GM19397 (cell line): Measurements from ENCODE around the gene HAS3.
A peak's percentile ranks its signal among the peaks of the same experiment; 100 is the strongest.
"Not testable (repeated sequence)": the region's sequence is repeated elsewhere in the genome, so short reads cannot be mapped to it uniquely, and the experiment has no call there.

ENCODE experiments used
- ATAC-seq: cut with Tn5 transposase; IDR thresholded peaks from one replicate; pipeline ENCODE4 v1.9.1; 2021; ENCODE audit warnings: mild to moderate bottlenecking, moderate library complexity; ENCODE audit not compliant: unreplicated experiment

Gene HAS3

GRCh38 chr16:69115837-69116236 lies 10.4 kb downstream of the HAS3 start:
- no peak for ATAC-seq

GRCh38 chr16:69116256-69116875 lies 10.9 kb downstream of the HAS3 start:
- ATAC-seq, result no peak

DNA sequence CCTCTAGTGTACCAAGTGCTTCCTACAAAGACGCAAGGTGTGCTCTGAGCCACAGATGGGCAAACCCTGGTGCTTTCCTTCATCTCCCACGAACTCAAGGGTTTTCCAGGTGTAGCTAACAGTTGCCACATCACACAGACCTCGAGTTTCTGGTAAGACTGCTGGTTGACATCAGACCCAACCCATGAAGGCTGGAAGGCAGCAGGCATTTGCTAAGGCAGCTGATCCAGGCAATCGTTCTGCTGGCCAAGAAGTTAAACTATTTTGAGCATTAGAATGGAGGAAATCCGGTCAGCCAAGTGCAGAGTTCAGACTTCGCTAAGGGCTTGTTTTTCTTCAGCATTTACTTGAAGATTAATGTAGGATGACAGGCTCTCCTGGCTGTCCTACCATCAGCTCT lies 11.5 kb downstream of the HAS3 start:
- no peak for ATAC-seq

DNA sequence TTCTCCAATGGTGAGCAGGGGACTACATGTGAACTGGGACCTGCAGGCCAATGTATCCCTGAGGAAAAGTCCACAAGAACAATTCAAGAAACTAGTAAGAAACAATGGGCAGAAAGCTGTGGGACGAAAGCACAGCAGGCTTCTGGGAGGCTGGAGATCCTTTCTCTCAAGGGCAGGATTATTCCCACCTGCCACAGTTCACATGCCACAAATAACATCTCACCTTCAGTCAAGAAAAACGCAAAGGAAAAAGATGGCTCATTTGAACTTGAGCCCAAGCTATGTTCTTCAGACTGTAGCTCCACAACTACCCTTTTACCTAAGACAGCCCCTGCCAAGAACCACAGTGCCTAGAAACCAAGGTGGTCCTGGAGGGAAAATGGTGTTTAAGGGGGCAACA lies 13.0 kb downstream of the HAS3 start:
- ATAC-seq, result no peak

- no peak for ATAC-seq
Measured at GRCh38 chr16:69118994-69119393, 13.5 kb downstream of the HAS3 start.

GRCh38 chr16:69119536-69119935 lies 14.1 kb downstream of the HAS3 start:
- no peak for ATAC-seq

- ATAC-seq, result no peak
Measured at GRCh38 chr16:69120096-69120664, 14.7 kb downstream of the HAS3 start.

- ATAC-seq, result no peak
Measured at GRCh38 chr16:69123910-69124309, 18.5 kb downstream of the HAS3 start.

- not testable (repeated sequence) for ATAC-seq
Measured at GRCh38 chr16:69124406-69124805, 19.0 kb downstream of the HAS3 start.

DNA sequence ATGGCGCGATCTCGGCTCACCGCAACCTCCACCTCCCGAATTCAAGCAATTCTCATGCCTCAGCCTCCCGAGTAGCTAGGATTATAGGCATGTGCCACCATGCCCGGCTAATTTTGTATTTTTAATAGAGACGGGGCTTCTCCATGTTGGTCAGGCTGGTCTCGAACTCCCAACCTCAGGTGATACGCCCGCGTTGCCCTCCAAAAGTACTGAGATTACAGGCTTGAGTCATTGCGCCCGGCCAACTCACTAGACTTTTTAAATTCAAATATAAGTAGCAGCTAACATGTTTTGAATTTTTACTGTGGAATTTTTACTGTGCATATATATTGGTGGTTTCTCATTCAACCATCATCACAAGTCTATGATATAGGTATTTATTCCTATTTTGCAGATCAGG lies 19.5 kb downstream of the HAS3 start:
- not testable (repeated sequence) for ATAC-seq

DNA sequence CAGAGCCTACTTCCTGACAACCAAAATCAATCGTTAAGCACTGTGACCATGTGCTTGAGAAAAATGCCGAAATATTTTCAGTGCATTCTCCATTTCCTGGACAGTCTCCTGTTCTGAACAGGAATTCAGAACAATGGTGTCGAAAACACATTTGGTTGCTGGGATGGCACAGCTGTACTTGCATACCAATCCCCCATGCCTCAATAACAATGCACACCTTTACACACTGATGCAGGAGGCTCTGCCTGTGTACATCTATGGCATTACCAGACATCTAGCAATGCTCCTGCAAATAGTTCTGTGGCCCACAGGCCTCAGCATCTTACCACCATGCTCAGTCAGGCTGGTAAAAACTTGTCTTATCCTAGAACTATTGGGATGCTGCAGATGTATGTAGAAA lies 20.8 kb downstream of the HAS3 start:
- ATAC-seq, result no peak

- ATAC-seq, result not testable (repeated sequence)
Measured at GRCh38 chr16:69126801-69127200, 21.3 kb downstream of the HAS3 start.

GRCh38 chr16:69127966-69128510 lies 22.6 kb downstream of the HAS3 start:
- no peak for ATAC-seq

GRCh38 chr16:69130461-69130860 lies 25.0 kb downstream of the HAS3 start:
- ATAC-seq, result no peak

GRCh38 chr16:69131167-69131838 lies 25.9 kb downstream of the HAS3 start:
- ATAC-seq, result no peak

- ATAC-seq, result peak; percentile 62
Measured at GRCh38 chr16:69131839-69132423, 26.5 kb downstream of the HAS3 start.

DNA sequence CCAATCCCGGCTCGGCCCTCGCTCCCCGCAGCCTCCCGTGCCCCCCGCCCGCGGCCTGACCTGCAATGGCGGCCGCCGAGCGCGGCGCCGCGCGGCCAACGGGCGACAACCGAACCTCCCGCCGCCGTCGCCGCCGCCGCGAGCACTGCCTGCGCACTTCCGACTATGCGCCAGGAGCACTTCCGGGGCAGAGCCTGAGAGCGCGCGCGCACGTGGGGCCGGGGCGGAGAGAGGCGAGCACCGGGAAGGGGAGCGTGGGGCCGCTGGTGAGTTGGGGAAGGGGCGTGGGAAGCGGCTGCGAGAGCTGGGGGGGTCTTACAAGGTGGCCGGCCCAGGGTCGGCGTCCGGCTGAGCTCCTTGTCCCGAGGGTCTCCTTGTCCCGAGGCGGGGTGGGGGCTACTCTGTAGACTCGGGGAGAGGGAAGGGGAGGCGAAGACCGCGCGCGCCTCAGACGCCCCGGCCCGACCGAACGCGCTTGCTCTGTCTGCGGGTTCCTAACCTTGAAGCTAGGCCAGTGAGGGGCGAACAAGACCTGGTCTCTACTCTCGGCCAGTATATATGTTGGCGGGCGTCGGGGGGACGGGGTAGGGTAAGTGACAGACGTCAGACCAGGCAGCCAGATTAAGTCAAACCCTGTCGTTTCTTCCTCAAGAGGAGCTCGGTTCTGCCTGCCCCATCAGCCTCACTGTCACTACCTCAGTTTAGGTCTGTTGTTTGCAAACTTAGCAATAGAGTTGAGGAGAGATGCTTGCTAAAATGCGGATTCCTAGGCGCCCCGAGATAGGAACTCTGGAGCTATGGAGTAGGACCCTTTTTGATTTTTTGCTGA lies 27.2 kb downstream of the HAS3 start, which contains the start of the genes CHTF8 and UTP4:
Gene CHTF8, minus strand, starts transcription at position 165 of the 829 bp plus-strand sequence. CDS start 11,130 bp downstream, outside the sequence.
Gene UTP4, plus strand, starts transcription at position 226 of the 829 bp plus-strand sequence. CDS start 811 bp downstream, outside the sequence.
- ATAC-seq, result peak; percentile 94

DNA sequence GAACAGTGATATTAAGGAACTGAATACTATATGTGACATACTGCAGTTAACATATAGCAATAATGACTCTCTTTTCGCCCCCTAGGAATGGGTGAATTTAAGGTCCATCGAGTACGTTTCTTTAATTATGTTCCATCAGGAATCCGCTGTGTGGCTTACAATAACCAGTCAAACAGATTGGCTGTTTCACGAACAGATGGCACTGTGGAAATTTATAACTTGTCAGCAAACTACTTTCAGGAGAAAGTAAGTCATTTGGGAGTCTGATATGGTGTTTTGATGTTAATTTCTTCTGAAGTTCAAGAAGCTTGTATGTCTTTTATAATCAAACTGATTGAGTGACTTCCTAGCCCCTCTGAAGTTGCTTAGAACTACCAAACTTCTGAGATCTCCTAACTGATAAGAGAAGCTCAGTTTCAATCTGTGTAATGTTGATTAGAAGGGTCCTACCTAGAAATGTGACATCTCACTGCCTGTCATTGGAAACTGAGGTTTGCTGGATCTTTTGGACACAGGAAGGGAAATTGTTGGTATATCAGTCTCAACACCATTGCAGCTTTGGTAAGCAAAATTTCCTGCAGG lies 28.0 kb downstream of the HAS3 start:
- no peak for ATAC-seq

DNA sequence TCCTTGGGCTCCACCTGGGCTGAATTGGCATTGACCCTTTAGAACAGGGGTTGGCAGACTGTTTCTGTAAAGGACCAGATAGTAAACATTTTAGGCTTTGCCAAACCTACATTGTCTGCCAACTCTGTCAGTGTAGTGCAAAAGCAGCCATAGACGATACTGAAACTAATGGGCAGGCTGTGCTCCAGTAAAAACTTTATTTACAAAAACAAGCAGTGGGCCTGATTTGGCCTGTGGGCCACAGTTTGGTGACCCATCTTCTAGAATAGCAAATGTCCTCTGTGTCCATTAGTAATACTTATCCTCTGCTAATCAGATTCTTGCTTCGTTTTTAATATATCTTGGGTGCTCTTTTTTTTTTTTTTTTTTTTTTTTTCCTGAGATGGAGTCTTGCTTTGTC lies 33.2 kb downstream of the HAS3 start:
- ATAC-seq, result no peak

DNA sequence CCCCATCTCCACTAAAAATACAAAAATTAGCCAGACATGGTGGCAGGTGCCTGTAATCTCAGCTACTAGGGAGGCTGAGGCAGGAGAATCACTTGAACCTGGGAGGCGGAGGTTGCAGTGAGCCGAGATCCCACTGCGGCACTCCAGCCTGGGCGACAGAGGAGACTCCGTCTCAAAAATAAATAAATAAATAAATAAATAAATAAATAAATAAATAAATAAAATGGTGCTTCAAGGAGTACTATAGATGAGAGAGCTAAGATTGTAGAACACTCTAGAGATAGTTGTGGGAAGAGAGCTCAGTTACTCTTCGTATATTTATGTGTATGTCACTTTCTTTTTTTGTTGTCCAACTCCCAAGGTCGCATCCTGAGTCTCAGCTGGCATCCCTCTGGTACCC lies 34.0 kb downstream of the HAS3 start:
- not testable (repeated sequence) for ATAC-seq
